Neural crest cell (in vitro differentiated cells): Measurements from ENCODE around the gene BANK1. TPM values are rescaled to one million over a fixed set of nuclear protein-coding genes. Genes with fewer than 3 reads are reported as not detected.

Experiments
- DNase-seq: peaks from one replicate; pipeline ENCODE4 v3.0.0; 2021; ENCODE audit warnings: low read depth, mixed read lengths, low spot score
- H3K27ac Mint-ChIP-seq: one replicate; pipeline ENCODE4 v1.8.0; 2021; ENCODE audit warnings: mild to moderate bottlenecking, mixed read lengths; ENCODE audit not compliant: unreplicated experiment
- H3K27me3 Mint-ChIP-seq: 2 replicates; pipeline ENCODE4 v1.8.0; 2021; ENCODE audit warnings: low read depth, mild to moderate bottlenecking, mixed read lengths
- H3K36me3 Mint-ChIP-seq: 2 replicates; pipeline ENCODE4 v1.8.0; 2021; ENCODE audit warnings: low read depth, mild to moderate bottlenecking, mixed read lengths
- H3K4me1 Mint-ChIP-seq: 2 replicates; pipeline ENCODE4 v1.8.0; 2021; ENCODE audit warnings: mixed read lengths
- H3K4me3 Mint-ChIP-seq: one replicate; pipeline ENCODE4 v1.8.0; 2021; ENCODE audit warnings: mild to moderate bottlenecking, mixed read lengths
- H3K9me3 Mint-ChIP-seq: 2 replicates; pipeline ENCODE4 v1.8.0; 2021; ENCODE audit warnings: mixed read lengths
- CTCF ChIP-seq: fragments of 200-600 bp; sonication (generic); conservative IDR thresholded peaks from 2 replicates; pipeline ENCODE4 v1.5.0; 2021; ENCODE audit warnings: antibody characterized with exemption, mild to moderate bottlenecking
- total RNA-seq: library from RNA; stranded (reverse); gene quantifications from 2 replicates; pipeline ENCODE4 v1.2.1, GENCODE V29; 2021

Gene BANK1
- total RNA-seq, 1 donor from 2014 or later = 0.44 TPM

GRCh38 chr4:102089850-102090621 is 299.5 kb downstream of the BANK1 start:
- no peaks in the 10 kb centered on the region for H3K27me3 Mint-ChIP-seq
- no peaks in the 10 kb centered on the region for H3K36me3 Mint-ChIP-seq
- no peak overlapping the region for H3K27ac Mint-ChIP-seq
- no peak for TF ChIP-seq CTCF
- H3K4me3 Mint-ChIP-seq = no peak overlapping the region
- no peak for DNase-seq
- no peaks in the 10 kb centered on the region for H3K9me3 Mint-ChIP-seq
- no peaks in the 10 kb centered on the region for H3K4me1 Mint-ChIP-seq

GRCh38 chr4:102091656-102092055 is 301.1 kb downstream of the BANK1 start:
- no peak for DNase-seq
- H3K4me3 Mint-ChIP-seq = no peak overlapping the region

GRCh38 chr4:102094481-102094880 is 304.0 kb downstream of the BANK1 start:
- no peak for TF ChIP-seq CTCF
- no peak overlapping the region for H3K27ac Mint-ChIP-seq
- no peaks in the 10 kb centered on the region for H3K9me3 Mint-ChIP-seq
- no peak overlapping the region for H3K4me3 Mint-ChIP-seq
- no peak for DNase-seq
- no peaks in the 10 kb centered on the region for H3K4me1 Mint-ChIP-seq
- H3K27me3 Mint-ChIP-seq = no peaks in the 10 kb centered on the region
- no peaks in the 10 kb centered on the region for H3K36me3 Mint-ChIP-seq

More at GRCh38 chr4:102091656-102092055, 301.1 kb downstream of the BANK1 start:
- no peaks in the 10 kb centered on the region for H3K9me3 Mint-ChIP-seq
- H3K27me3 Mint-ChIP-seq = no peaks in the 10 kb centered on the region
- no peak overlapping the region for H3K27ac Mint-ChIP-seq
- no peaks in the 10 kb centered on the region for H3K4me1 Mint-ChIP-seq
- no peaks in the 10 kb centered on the region for H3K36me3 Mint-ChIP-seq
- TF ChIP-seq CTCF = no peak

- Mint-ChIP-seq H3K27me3 (no peaks in the 10 kb centered on the region), H3K36me3 (peaks cover 6% of the 10 kb centered on the region), H3K9me3 (peaks cover 13% of the 10 kb centered on the region), H3K27ac (no peak overlapping the region), H3K4me1 (no peaks in the 10 kb centered on the region), H3K4me3 (no peak overlapping the region)
- no peak for DNase-seq
- no peak for TF ChIP-seq CTCF
Observed at GRCh38 chr4:102103368-102103767, 312.8 kb downstream of the BANK1 start.

- H3K27ac Mint-ChIP-seq = no peak overlapping the region
- H3K9me3 Mint-ChIP-seq = peaks cover 13% of the 10 kb centered on the region
- H3K36me3 Mint-ChIP-seq = peaks cover 6% of the 10 kb centered on the region
Observed at GRCh38 chr4:102104278-102104677, 313.7 kb downstream of the BANK1 start.

More at GRCh38 chr4:102104278-102104677, 313.7 kb downstream of the BANK1 start:
- DNase-seq = no peak
- Mint-ChIP-seq H3K4me1 (no peaks in the 10 kb centered on the region), H3K4me3 (no peak overlapping the region), H3K27me3 (no peaks in the 10 kb centered on the region)
- no peak for TF ChIP-seq CTCF
